Fibroblast of villous mesenchyme (primary cell): ENCODE results near the gene SOCS7. TPM values are rescaled to one million over a fixed set of nuclear protein-coding genes. Genes with fewer than 3 reads are reported as not detected.

ENCODE experiments used
- DNase-seq: peaks from one replicate; pipeline ENCODE4 v3.0.0-alpha.2; 2010; ENCODE audit warnings: low read depth
- H3K4me3 ChIP-seq: 2 replicates; pipeline ENCODE4 v1.5.1; 2011; ENCODE audit warnings: low read depth, mild to moderate bottlenecking, low read length
- total RNA-seq: library from RNA; depleted of rRNA; stranded (reverse); fragments of >200 nt; gene quantifications from 2 replicates; pipeline ENCODE4 v1.2.3, GENCODE V29; 2012
- TF ChIP-seq, protein P1 (sequence below): IDR thresholded peaks from 2 replicates; pipeline ENCODE4 v1.5.1; 2012; ENCODE audit warnings: low read depth, mild to moderate bottlenecking, low read length; ENCODE audit not compliant: insufficient read depth

SOCS7 gene
- total RNA-seq, 1 donor, result 11.2 TPM

DNA sequence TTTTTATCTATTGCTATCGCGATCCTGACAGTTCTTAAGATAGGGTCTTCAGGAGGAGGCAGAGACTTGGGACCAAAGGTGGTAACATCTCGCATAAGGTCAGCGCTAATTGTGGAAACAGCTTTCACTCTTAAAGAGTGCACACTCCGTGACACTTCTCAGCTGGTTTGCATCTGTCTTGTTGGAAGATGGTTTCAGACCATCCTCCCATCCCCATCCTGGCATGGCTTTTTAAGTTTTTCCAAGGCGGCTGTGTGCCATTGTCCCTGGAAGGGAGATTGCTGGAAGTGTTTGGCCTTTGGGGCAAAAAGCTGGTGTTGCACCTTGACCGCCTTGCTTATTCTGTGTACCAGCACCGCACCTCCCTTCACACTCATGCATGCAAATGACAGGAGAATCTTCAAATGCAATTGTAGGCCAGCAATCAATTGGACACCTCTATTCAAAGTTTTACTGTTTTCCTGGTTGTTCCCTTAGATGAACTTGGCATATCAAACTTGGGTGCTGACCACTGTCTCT, 1.5 kb downstream of the SOCS7 start:
- DNase-seq, result no peak
- TF ChIP-seq, protein P1, sequence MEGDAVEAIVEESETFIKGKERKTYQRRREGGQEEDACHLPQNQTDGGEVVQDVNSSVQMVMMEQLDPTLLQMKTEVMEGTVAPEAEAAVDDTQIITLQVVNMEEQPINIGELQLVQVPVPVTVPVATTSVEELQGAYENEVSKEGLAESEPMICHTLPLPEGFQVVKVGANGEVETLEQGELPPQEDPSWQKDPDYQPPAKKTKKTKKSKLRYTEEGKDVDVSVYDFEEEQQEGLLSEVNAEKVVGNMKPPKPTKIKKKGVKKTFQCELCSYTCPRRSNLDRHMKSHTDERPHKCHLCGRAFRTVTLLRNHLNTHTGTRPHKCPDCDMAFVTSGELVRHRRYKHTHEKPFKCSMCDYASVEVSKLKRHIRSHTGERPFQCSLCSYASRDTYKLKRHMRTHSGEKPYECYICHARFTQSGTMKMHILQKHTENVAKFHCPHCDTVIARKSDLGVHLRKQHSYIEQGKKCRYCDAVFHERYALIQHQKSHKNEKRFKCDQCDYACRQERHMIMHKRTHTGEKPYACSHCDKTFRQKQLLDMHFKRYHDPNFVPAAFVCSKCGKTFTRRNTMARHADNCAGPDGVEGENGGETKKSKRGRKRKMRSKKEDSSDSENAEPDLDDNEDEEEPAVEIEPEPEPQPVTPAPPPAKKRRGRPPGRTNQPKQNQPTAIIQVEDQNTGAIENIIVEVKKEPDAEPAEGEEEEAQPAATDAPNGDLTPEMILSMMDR, result no peak

DNA sequence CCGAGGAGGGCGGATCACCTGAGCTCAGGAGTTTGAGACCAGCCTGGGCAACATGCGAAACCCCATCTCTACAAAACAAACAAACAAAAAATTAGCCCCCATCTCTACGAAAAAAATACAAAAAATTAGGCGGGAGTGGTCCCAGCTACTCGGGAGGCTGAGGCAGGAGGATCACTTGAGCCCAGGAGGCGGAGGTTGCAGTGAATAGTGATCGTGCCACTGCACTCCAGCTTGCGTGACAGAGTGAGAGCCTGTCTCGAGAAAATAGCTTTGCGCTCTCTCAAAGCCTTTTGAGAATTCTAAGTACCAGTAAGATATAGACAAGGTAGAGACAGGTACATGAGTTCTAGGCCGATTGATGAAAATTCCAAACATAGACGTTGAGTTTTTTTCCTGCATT, 2.0 kb downstream of the SOCS7 start:
- DNase-seq, result no peak
- peak overlapping the region; percentile 78 for H3K4me3 ChIP-seq
- TF ChIP-seq, protein P1, result no peak

More for the DNA sequence above, 1.5 kb downstream of the SOCS7 start:
- H3K4me3 ChIP-seq, result peak overlapping the region; percentile 78

DNA sequence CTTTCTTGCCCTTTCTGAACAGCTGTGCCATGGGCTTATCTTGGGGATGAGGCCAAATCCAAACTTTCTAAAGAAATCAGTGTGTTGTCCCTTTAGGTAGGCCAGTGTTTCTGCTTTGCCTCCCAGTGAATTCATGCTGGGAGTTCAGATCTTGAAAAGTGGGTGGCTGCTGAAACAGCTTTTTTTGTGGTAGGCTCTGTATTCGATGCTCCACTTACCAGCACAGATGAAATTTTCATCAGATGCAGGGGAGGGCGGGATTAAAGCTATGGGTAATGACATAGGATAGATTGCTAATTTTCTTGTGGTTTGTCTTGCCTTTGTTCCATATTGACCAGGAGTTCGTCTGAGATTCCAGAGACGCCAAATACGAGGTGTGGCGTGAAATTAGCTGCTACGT, 2.8 kb downstream of the SOCS7 start:
- H3K4me3 ChIP-seq, result peak overlapping the region; percentile 3
- TF ChIP-seq, protein P1, result no peak
- DNase-seq, result no peak

DNA sequence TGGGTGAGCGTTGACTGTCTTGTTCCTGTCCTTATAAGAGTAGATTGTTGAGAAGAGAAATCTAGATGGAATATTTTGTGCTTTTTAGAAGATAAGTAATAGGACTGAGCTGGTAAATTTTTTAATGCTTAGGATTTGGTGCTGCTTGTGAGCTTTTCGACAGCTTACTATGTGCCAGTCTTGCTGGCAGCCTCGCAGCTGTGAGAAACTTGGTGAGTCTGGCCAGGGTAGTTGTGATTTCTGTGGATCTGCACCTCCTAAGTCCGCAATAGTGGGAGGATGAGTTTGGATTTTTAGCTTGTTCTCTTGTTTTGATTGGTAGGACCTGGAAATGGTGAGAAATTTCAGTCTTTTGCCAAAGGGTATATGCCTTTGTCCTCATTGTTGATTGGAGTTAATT, 3.6 kb downstream of the SOCS7 start:
- no peak for DNase-seq
- TF ChIP-seq, protein P1, result no peak
- H3K4me3 ChIP-seq, result no peak overlapping the region

DNA sequence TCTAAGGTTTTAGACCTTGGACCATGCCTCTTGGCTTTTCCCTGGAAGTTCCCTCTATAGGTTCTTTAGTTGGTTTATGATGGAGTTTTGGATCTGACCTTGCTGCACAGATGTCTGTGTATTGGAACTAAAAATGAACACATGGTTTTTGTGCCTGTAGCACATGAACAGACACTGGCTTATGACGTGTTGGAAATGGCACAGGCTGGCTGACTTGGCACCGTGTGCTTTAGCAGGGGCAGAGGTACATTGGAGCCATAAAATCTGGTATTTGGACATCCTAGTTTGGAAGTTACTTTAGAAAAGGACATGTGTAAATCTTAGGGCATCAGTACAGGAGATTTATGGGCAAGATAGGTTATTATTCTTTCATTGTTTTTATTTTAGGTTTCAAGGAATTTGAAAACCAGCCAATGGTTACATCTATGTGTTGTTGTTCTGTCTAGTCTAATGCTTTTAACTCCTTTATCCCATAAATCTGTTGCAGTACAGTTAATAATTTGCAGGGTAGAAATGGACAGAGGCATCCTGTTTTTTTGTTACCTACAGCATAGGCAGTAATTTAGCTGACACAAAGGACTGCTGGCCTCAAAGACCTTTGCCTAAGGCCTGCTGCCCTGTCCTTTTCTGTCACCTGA, 6.0 kb downstream of the SOCS7 start:
- H3K4me3 ChIP-seq, result no peak overlapping the region
- DNase-seq, result peak; percentile 34
- TF ChIP-seq, protein P1, result no peak

DNA sequence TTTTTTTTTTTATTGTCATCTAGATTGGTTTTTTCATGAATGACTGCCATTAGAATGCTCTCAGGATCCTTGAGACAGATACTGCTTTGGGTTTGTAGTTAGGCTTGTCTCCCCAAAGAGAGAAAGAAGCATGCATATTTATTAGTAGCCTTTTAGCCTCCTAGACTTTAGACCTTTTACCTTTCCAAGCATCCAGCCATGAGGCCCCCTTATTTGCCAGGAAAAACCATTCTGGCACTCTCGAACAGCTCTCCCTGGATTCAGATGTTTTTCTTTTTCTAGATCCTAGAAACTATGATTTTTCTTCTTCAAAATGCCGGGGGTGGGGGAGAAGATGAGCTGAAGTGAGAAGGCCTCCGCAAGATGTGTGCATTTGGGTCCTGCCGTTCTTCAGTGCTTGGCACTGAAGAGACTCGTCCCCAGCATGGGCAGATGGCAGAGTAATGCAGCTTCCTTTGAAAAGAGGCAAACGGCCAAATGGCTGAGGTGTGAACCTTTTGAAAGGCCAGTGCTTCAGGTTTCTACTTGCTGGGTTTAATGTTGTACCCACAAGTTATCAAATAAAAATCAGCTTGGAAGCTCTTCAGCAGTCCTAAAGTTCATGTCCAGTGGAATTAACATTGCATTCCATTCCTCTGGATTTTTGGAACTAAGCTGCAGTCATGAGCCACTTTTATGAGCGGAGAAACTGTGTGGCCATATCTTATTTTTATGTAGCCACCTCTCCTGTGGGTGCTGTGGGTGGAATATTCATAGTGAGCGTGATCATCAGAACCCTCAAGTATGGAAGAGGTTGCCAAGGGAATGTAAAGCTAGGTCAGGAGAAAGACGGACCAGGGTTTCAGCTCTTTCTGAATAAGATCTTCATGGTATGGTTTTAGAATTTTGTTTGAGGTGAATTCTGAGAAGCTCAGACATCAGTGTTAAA, 7.2 kb downstream of the SOCS7 start:
- no peak overlapping the region for H3K4me3 ChIP-seq
- TF ChIP-seq, protein P1, result no peak
- peak; percentile 45 for DNase-seq
